GM12801 (cell line): ENCODE results near the gene PUS7.

Experiments
- CTCF ChIP-seq: IDR thresholded peaks from one replicate; pipeline ENCODE4 v1.5.1; 2011; ENCODE audit warnings: control low read depth; ENCODE audit not compliant: insufficient read length; ENCODE audit errors: extremely low read depth

PUS7 gene

GRCh38 chr7:105470846-105471245 is 51.2 kb downstream of the PUS7 start:
- no peak for TF ChIP-seq CTCF

GRCh38 chr7:105470090-105470489 is 52.0 kb downstream of the PUS7 start:
- no peak for TF ChIP-seq CTCF

GRCh38 chr7:105462765-105463420 is 59.2 kb downstream of the PUS7 start:
- no peak for TF ChIP-seq CTCF

- TF ChIP-seq CTCF, result no peak
Measured at GRCh38 chr7:105461518-105461917, 60.6 kb downstream of the PUS7 start.

GRCh38 chr7:105457619-105458225 is 64.3 kb downstream of the PUS7 start:
- no peak for TF ChIP-seq CTCF

GRCh38 chr7:105454921-105455320 is 67.2 kb downstream of the PUS7 start:
- no peak for TF ChIP-seq CTCF

GRCh38 chr7:105454095-105454747 is 67.8 kb downstream of the PUS7 start:
- TF ChIP-seq CTCF, result no peak
